Sigmoid colon (tissue), 7 donors: ENCODE measurements around the gene KCNH8. TPM values are rescaled to one million over a fixed set of nuclear protein-coding genes. Genes with fewer than 3 reads are reported as not detected.

ENCODE experiments used
- DNase-seq: peaks from one replicate; pipeline ENCODE4 v3.0.0-alpha.2; 2019
- H3K27ac ChIP-seq, 4 donors: fragments of 200-600 bp; sonication (generic); one replicate each; pipeline ENCODE4 v1.5.1; 2016 to 2019; ENCODE audit warnings: mild to moderate bottlenecking in 1 of 4
- H3K27me3 ChIP-seq, 3 donors: fragments of 200-600 bp; sonication (generic); one replicate each; pipeline ENCODE4 v1.5.1; 2019; ENCODE audit warnings: mild to moderate bottlenecking in 1 of 3
- H3K36me3 ChIP-seq, 4 donors: fragments of 200-600 bp; sonication (generic); one replicate each; pipeline ENCODE4 v1.5.1; 2016 to 2019
- H3K4me1 ChIP-seq, 4 donors: fragments of 200-600 bp; sonication (generic); one replicate each; pipeline ENCODE4 v1.5.1; 2017 to 2019
- H3K4me3 ChIP-seq, 4 donors: fragments of 200-600 bp; sonication (generic); one replicate each; pipeline ENCODE4 v1.5.1; 2017 to 2019; ENCODE audit warnings: mild to moderate bottlenecking in 2 of 4, moderate library complexity in 1 of 4
- H3K9me3 ChIP-seq, 4 donors: fragments of 200-600 bp in 3 of 4; sonication (generic) in 3 of 4; one replicate each; pipeline versions ENCODE4 v1.5.1 to v1.6.1; 2013 to 2019
- CTCF ChIP-seq, 4 experiments: fragments of 450-650 bp in 3 of 4; fragments of 200-600 bp in 1 of 4; IDR thresholded peaks; one replicate each; pipeline ENCODE4 v1.5.1; 2016 to 2019; ENCODE audit warnings: antibody characterized with exemption in 4 of 4, mild to moderate bottlenecking in 3 of 4, moderate library complexity in 2 of 4
- EP300 ChIP-seq, 4 donors: sonication (generic); formaldehyde crosslinking; IDR thresholded peaks; one replicate each; pipeline ENCODE4 v1.6.1; 2017; ENCODE audit warnings: antibody characterized with exemption in 4 of 4
- POLR2A ChIP-seq, 2 donors: fragments of 450-650 bp; IDR thresholded peaks; one replicate each; pipeline ENCODE4 v1.6.1; 2016; ENCODE audit warnings: antibody characterized with exemption in 2 of 2, mild to moderate bottlenecking in 2 of 2, moderate library complexity in 2 of 2
- POLR2AphosphoS5 ChIP-seq, 4 donors: sonication (generic); formaldehyde crosslinking; IDR thresholded peaks; one replicate each; pipeline ENCODE4 v1.6.1; 2017; ENCODE audit warnings: antibody characterized with exemption in 4 of 4
- WGBS, 2 donors: extraction: QIAGEN DNeasy Blood & Tissue Kit; methylation state at CpG; one replicate each; pipeline ENCODE4 v1.1.7; 2013; 5-methylcytosine and 5-hydroxymethylcytosine counted together
- intact Hi-C: fragments of 100-400 bp; cut with DNase I; formaldehyde crosslinking; loops from one replicate; pipeline ENCODE4 v1.15.1; 2023
- polyA plus RNA-seq, 3 donors: library from polyadenylated mRNA; stranded (reverse); fragments of 200-250 nt; gene quantifications; one replicate each; pipeline ENCODE4 v1.2.3, GENCODE V29; 2013
- total RNA-seq, 4 donors: library from RNA; depleted of rRNA; stranded (reverse); fragments of >200 nt; gene quantifications; one replicate each; pipeline ENCODE4 v1.1.0, GENCODE V29; 2016
- donor health status: healthy with polysubstance abuse.
- donor health status: Bipolar disorder and iron deficiency.
- donor health status: healthy.

Gene KCNH8
- total and polyA plus RNA-seq, 7 donors: 0.23 to 1.1 (median 0.66) TPM

- Histone ChIP-seq H3K4me3 (no peak overlapping the region), H3K27ac (no peak overlapping the region), H3K36me3 (no peaks in the 10 kb centered on the region), H3K27me3 (no peaks in the 10 kb centered on the region), H3K9me3 (no peaks in the 10 kb centered on the region), H3K4me1 (no peaks in the 10 kb centered on the region)
- DNase-seq: no peak
- no peak for TF ChIP-seq POLR2A (IDR thresholded peaks at IDR 0.05)
- TF ChIP-seq POLR2AphosphoS5 (IDR thresholded peaks at IDR 0.05): no peak
- TF ChIP-seq EP300 (IDR thresholded peaks at IDR 0.05): no peak
- peak in 2 of 4 experiments; percentile 22 to 39 for TF ChIP-seq CTCF (IDR thresholded peaks at IDR 0.05)
- WGBS, 2 donors: 27 to 30% methylated on average over 4 of the region's 4 CpGs
- intact Hi-C loops: no loop called here
These were observed 395.0 kb downstream of the KCNH8 start for GRCh38 chr3:19543212-19543841.

- intact Hi-C loops: no loop called here
- TF ChIP-seq POLR2AphosphoS5 (IDR thresholded peaks at IDR 0.05) (no peak), EP300 (IDR thresholded peaks at IDR 0.05) (no peak), POLR2A (IDR thresholded peaks at IDR 0.05) (no peak), CTCF (IDR thresholded peaks at IDR 0.05) (no peak)
- Histone ChIP-seq H3K4me3 (no peak overlapping the region), H3K27me3 (no peaks in the 10 kb centered on the region), H3K4me1 (no peaks in the 10 kb centered on the region), H3K36me3 (no peaks in the 10 kb centered on the region), H3K27ac (no peak overlapping the region), H3K9me3 (no peaks in the 10 kb centered on the region)
- 16 to 56% methylated on average over 2 of the region's 2 CpGs for WGBS, 2 donors
- no peak for DNase-seq
These were observed 399.6 kb downstream of the KCNH8 start for GRCh38 chr3:19547665-19548464.

GRCh38 chr3:19559724-19560442 lies 411.6 kb downstream of the KCNH8 start:
- H3K4me3 ChIP-seq: no peak overlapping the region
- intact Hi-C loops: no loop called here
- no peaks in the 10 kb centered on the region for H3K4me1 ChIP-seq
- DNase-seq: no peak
- H3K9me3 ChIP-seq: no peaks in the 10 kb centered on the region
- no peak overlapping the region for H3K27ac ChIP-seq
- H3K27me3 ChIP-seq: no peaks in the 10 kb centered on the region
- H3K36me3 ChIP-seq: no peaks in the 10 kb centered on the region
- 56 to 85% methylated on average over 4 of the region's 4 CpGs for WGBS, 2 donors
- TF ChIP-seq CTCF (IDR thresholded peaks at IDR 0.05) (no peak), EP300 (IDR thresholded peaks at IDR 0.05) (no peak), POLR2A (IDR thresholded peaks at IDR 0.05) (no peak), POLR2AphosphoS5 (IDR thresholded peaks at IDR 0.05) (no peak)

- intact Hi-C loops: no loop called here
- 89% methylated on average over 2 of the region's 2 CpGs for WGBS, 2 donors
These were observed 425.3 kb downstream of the KCNH8 start for GRCh38 chr3:19573644-19574043.

More at GRCh38 chr3:19573644-19574043, 425.3 kb downstream of the KCNH8 start:
- Histone ChIP-seq H3K4me1 (no peaks in the 10 kb centered on the region), H3K27me3 (no peaks in the 10 kb centered on the region), H3K4me3 (no peak overlapping the region), H3K36me3 (no peaks in the 10 kb centered on the region), H3K9me3 (no peaks in the 10 kb centered on the region), H3K27ac (no peak overlapping the region)
- no peak for DNase-seq
- TF ChIP-seq EP300 (IDR thresholded peaks at IDR 0.05): no peak
- TF ChIP-seq POLR2A (IDR thresholded peaks at IDR 0.05): no peak
- no peak for TF ChIP-seq CTCF (IDR thresholded peaks at IDR 0.05)
- TF ChIP-seq POLR2AphosphoS5 (IDR thresholded peaks at IDR 0.05): no peak
